Astrocyte of the cerebellum (primary cell): ENCODE measurements around the gene TFDP2.

Experiments used
- DNase-seq: peaks from one replicate; pipeline ENCODE4 v3.0.0-alpha.2; 2011; ENCODE audit warnings: low read depth
- H3K4me3 ChIP-seq: 2 replicates; pipeline ENCODE4 v1.5.1; 2011; ENCODE audit warnings: mild to moderate bottlenecking, low read depth, low read length, moderate library complexity
- CTCF ChIP-seq: IDR thresholded peaks from 2 replicates; pipeline ENCODE4 v1.5.1; 2012; ENCODE audit warnings: low read length, low read depth, moderate library complexity, mild to moderate bottlenecking; ENCODE audit errors: missing control alignments
- in situ Hi-C: cut with HindIII; loops from 2 replicates; pipeline ENCODE4 v1.10.0; 2017; ENCODE audit warnings: low sequenced_read_pairs

Gene TFDP2

GRCh38 chr3:142148792-142149672 lies at the start of gene TFDP2:
TFDP2 (minus strand) TSS chr3:142149544; CDS start chr3:142101749, 47,795 bp downstream.
- peak; percentile 67 for DNase-seq
- in situ Hi-C loops, result no loop called here
- TF ChIP-seq CTCF, result no peak
- peak within 1 kb of the TSS; percentile 77 for H3K4me3 ChIP-seq

GRCh38 chr3:142188846-142189245 lies 39.5 kb upstream of the TFDP2 start:
- in situ Hi-C loops, result no loop called here
- no peak for DNase-seq
- no peak overlapping the region for H3K4me3 ChIP-seq
- no peak for TF ChIP-seq CTCF

- TF ChIP-seq CTCF, result peak; percentile 70
- in situ Hi-C loops, result no loop called here
- H3K4me3 ChIP-seq, result no peak overlapping the region
- DNase-seq, result peak; percentile 15
These were observed 31.5 kb upstream of the TFDP2 start for GRCh38 chr3:142180761-142181362.

- in situ Hi-C loops, result no loop called here
- DNase-seq, result no peak
These were observed 26.1 kb upstream of the TFDP2 start for GRCh38 chr3:142175478-142175877.

GRCh38 chr3:142174559-142174958 lies 25.2 kb upstream of the TFDP2 start:
- TF ChIP-seq CTCF, result no peak
- H3K4me3 ChIP-seq, result no peak overlapping the region
- in situ Hi-C loops, result no loop called here
- no peak for DNase-seq

More at GRCh38 chr3:142175478-142175877, 26.1 kb upstream of the TFDP2 start:
- no peak overlapping the region for H3K4me3 ChIP-seq
- TF ChIP-seq CTCF, result no peak

GRCh38 chr3:142168514-142168913 lies 19.2 kb upstream of the TFDP2 start:
- no peak for DNase-seq
- in situ Hi-C loops, result no loop called here
- no peak overlapping the region for H3K4me3 ChIP-seq
- no peak for TF ChIP-seq CTCF
